GM10266 (cell line): ENCODE measurements around the gene ZDHHC20.

ENCODE experiments used
- DNase-seq: peaks from one replicate; pipeline ENCODE4 v3.0.0; 2012; ENCODE audit errors: extremely low spot score
- CTCF ChIP-seq: IDR thresholded peaks from 2 replicates; pipeline ENCODE4 v1.5.1; 2012; ENCODE audit warnings: mild to moderate bottlenecking, low read depth; ENCODE audit not compliant: control insufficient read depth, insufficient read depth; ENCODE audit errors: missing control alignments

ZDHHC20 gene

GRCh38 chr13:21436582-21436981 is 22.5 kb downstream of the ZDHHC20 start:
- DNase-seq = no peak
- TF ChIP-seq CTCF = no peak

- peak; percentile 49 for DNase-seq
- TF ChIP-seq CTCF = no peak
Observed at GRCh38 chr13:21435687-21436151, 23.4 kb downstream of the ZDHHC20 start.

GRCh38 chr13:21435231-21435630 is 23.9 kb downstream of the ZDHHC20 start:
- no peak for TF ChIP-seq CTCF
- DNase-seq = no peak

GRCh38 chr13:21434588-21434987 is 24.5 kb downstream of the ZDHHC20 start:
- DNase-seq = no peak
- TF ChIP-seq CTCF = no peak

GRCh38 chr13:21429211-21429610 is 29.9 kb downstream of the ZDHHC20 start:
- TF ChIP-seq CTCF = no peak
- DNase-seq = no peak

GRCh38 chr13:21427741-21428140 is 31.4 kb downstream of the ZDHHC20 start:
- DNase-seq = no peak
- TF ChIP-seq CTCF = no peak

GRCh38 chr13:21426238-21426637 is 32.9 kb downstream of the ZDHHC20 start:
- no peak for DNase-seq
- no peak for TF ChIP-seq CTCF
